GM13977 (cell line): ENCODE data around the gene IL4R.

Experiments
- DNase-seq: peaks from one replicate; pipeline ENCODE4 v3.0.0; 2012; ENCODE audit warnings: low spot score
- in situ Hi-C: fragments of 300-500 bp; cut with MboI; formaldehyde crosslinking; loops from one replicate; pipeline ENCODE4 v1.12.0; 2022; ENCODE audit warnings: low sequenced_read_pairs, low pct_unique_long_range_greater_than_20kb, mixed read lengths, inconsistent platforms; ENCODE audit not compliant: unreplicated experiment
- TF ChIP-seq, protein P1 (sequence below): IDR thresholded peaks from 2 replicates; pipeline ENCODE4 v1.5.1; 2012; ENCODE audit warnings: mild to moderate bottlenecking, control low read depth; ENCODE audit not compliant: insufficient read depth; ENCODE audit errors: extremely low read depth, missing control alignments

IL4R gene

GRCh38 chr16:27313422-27314160 is at the start of gene IL4R:
TSS of gene IL4R (plus strand) at chr16:27313974. CDS start at chr16:27340204, 26,230 bp downstream.
- in situ Hi-C loops: no loop called here
- TF ChIP-seq, protein P1, sequence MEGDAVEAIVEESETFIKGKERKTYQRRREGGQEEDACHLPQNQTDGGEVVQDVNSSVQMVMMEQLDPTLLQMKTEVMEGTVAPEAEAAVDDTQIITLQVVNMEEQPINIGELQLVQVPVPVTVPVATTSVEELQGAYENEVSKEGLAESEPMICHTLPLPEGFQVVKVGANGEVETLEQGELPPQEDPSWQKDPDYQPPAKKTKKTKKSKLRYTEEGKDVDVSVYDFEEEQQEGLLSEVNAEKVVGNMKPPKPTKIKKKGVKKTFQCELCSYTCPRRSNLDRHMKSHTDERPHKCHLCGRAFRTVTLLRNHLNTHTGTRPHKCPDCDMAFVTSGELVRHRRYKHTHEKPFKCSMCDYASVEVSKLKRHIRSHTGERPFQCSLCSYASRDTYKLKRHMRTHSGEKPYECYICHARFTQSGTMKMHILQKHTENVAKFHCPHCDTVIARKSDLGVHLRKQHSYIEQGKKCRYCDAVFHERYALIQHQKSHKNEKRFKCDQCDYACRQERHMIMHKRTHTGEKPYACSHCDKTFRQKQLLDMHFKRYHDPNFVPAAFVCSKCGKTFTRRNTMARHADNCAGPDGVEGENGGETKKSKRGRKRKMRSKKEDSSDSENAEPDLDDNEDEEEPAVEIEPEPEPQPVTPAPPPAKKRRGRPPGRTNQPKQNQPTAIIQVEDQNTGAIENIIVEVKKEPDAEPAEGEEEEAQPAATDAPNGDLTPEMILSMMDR: no peak
- peak; percentile 84 for DNase-seq

- in situ Hi-C loops: no loop called here
- TF ChIP-seq, protein P1: no peak
- no peak for DNase-seq
Measured at GRCh38 chr16:27264151-27264550, 49.6 kb upstream of the IL4R start.

DNA sequence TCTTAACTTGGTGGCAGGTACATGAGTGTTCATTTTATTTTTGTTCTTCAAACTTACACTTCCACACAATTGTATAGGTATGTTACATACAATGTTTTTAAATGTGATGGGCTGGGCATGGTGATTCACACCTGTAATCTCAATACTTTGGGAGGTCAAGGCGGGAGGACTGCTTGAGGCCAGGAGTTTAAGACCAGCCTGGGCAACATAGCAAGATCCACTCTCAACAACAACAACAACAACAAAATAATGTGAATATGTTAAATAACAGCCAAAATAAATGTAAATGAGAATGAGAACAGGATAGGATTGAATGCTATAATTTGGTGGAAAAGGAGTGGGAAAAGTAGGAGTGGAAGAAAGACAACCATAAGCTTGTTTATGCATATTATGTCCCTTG is 47.8 kb upstream of the IL4R start:
- TF ChIP-seq, protein P1: no peak
- in situ Hi-C loops: no loop called here

DNA sequence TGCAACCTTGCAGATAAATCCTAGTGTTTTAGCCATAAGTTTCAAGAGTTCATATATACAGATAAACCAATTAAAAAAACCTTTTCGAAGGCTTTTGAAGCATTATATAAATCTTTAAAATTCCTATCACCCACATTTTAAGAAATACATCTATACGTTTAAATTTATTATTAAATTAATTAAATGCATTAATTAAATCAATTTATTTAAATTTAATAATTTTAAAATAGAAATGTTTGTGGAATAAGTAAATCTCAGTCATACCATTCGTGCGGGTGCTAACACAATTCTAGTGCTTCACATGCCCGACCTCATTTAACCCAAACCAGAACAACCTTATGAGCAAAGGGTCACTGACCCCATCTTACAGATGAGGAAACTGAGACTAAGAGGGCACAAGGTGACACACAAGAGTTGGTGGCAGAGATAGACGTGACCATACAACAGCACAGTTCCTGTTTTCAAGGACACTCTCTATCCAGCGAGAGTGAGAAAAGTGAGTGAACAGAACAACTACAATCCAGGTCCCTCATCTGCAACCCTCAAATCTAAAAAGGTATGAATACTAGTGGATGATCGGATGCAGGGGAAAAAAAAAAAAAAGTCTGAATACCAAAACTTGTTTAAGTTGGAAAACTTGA is 46.6 kb upstream of the IL4R start:
- DNase-seq: no peak
- in situ Hi-C loops: no loop called here
- TF ChIP-seq, protein P1: no peak

More for the DNA sequence above, 47.8 kb upstream of the IL4R start:
- DNase-seq: no peak

GRCh38 chr16:27268376-27269299 is 45.1 kb upstream of the IL4R start, which contains the start of gene NSMCE1:
TSS of gene NSMCE1 (minus strand) at chr16:27268772. CDS start at chr16:27257570, 11,202 bp downstream.
- peak; percentile 91 for DNase-seq
- in situ Hi-C loops: no loop called here
- TF ChIP-seq, protein P1: peak; percentile 11
